Chondrocyte (in vitro differentiated cells): ENCODE data around the gene FAP. TPM values are rescaled to one million over a fixed set of nuclear protein-coding genes. Genes with fewer than 3 reads are reported as not detected.

Experiments
- DNase-seq: peaks from one replicate; pipeline ENCODE4 v3.0.0; 2021; ENCODE audit warnings: mixed read lengths, low spot score
- H3K27ac Mint-ChIP-seq: one replicate; pipeline ENCODE4 v1.8.0; 2021; ENCODE audit warnings: mild to moderate bottlenecking, moderate library complexity, mixed read lengths; ENCODE audit not compliant: unreplicated experiment
- H3K27me3 Mint-ChIP-seq: 2 replicates; pipeline ENCODE4 v1.8.0; 2021; ENCODE audit warnings: low read depth, mixed read lengths
- H3K36me3 Mint-ChIP-seq: 2 replicates; pipeline ENCODE4 v1.8.0; 2021; ENCODE audit warnings: low read depth, mixed read lengths
- H3K4me1 Mint-ChIP-seq: 2 replicates; pipeline ENCODE4 v1.8.0; 2021; ENCODE audit warnings: low read depth, mild to moderate bottlenecking, mixed read lengths
- H3K4me3 Mint-ChIP-seq: one replicate; pipeline ENCODE4 v1.8.0; 2021; ENCODE audit warnings: mild to moderate bottlenecking, moderate library complexity, mixed read lengths; ENCODE audit not compliant: unreplicated experiment
- H3K9me3 Mint-ChIP-seq: 2 replicates; pipeline ENCODE4 v1.8.0; 2021; ENCODE audit warnings: low read depth, mixed read lengths
- CTCF ChIP-seq: fragments of 200-600 bp; sonication (generic); IDR thresholded peaks from 2 replicates; pipeline ENCODE4 v1.5.0; 2021; ENCODE audit warnings: antibody characterized with exemption, mild to moderate bottlenecking, moderate library complexity
- total RNA-seq: library from RNA; stranded (reverse); gene quantifications from 3 replicates; pipeline ENCODE4 v1.2.1, GENCODE V29; 2021

FAP gene
- total RNA-seq, 1 donor from 2014 or later = 163 TPM

GRCh38 chr2:162253435-162253834, 10.2 kb upstream of the FAP start:
- H3K27me3 Mint-ChIP-seq = no peaks in the 10 kb centered on the region
- H3K36me3 Mint-ChIP-seq = peaks cover 5% of the 10 kb centered on the region
- peaks cover 21% of the 10 kb centered on the region for H3K4me1 Mint-ChIP-seq
- peaks cover 12% of the 10 kb centered on the region for H3K9me3 Mint-ChIP-seq
- no peak overlapping the region for H3K4me3 Mint-ChIP-seq
- no peak for TF ChIP-seq CTCF
- H3K27ac Mint-ChIP-seq = no peak overlapping the region
- DNase-seq = no peak

- no peak overlapping the region for H3K27ac Mint-ChIP-seq
- H3K36me3 Mint-ChIP-seq = peaks cover 5% of the 10 kb centered on the region
- no peak for DNase-seq
Observed at GRCh38 chr2:162252153-162252552, 8.9 kb upstream of the FAP start.

GRCh38 chr2:162245781-162246180, 2.5 kb upstream of the FAP start:
- DNase-seq = no peak
- Mint-ChIP-seq H3K27ac (peak overlapping the region; percentile 84), H3K4me3 (no peak overlapping the region), H3K9me3 (peaks cover 16% of the 10 kb centered on the region), H3K27me3 (no peaks in the 10 kb centered on the region), H3K36me3 (peaks cover 5% of the 10 kb centered on the region), H3K4me1 (peaks cover 55% of the 10 kb centered on the region)
- no peak for TF ChIP-seq CTCF

More at GRCh38 chr2:162252153-162252552, 8.9 kb upstream of the FAP start:
- H3K4me3 Mint-ChIP-seq = no peak overlapping the region
- no peaks in the 10 kb centered on the region for H3K27me3 Mint-ChIP-seq
- TF ChIP-seq CTCF = no peak
- peaks cover 16% of the 10 kb centered on the region for H3K9me3 Mint-ChIP-seq
- H3K4me1 Mint-ChIP-seq = peaks cover 10% of the 10 kb centered on the region

- Mint-ChIP-seq H3K9me3 (peaks cover 10% of the 10 kb centered on the region), H3K27ac (peak overlapping the region; percentile 89), H3K27me3 (no peaks in the 10 kb centered on the region), H3K4me1 (peaks cover 63% of the 10 kb centered on the region), H3K36me3 (peaks cover 8% of the 10 kb centered on the region), H3K4me3 (no peak overlapping the region)
- no peak for DNase-seq
- no peak for TF ChIP-seq CTCF
Observed at GRCh38 chr2:162245061-162245460, 1.8 kb upstream of the FAP start.

GRCh38 chr2:162244541-162245031, 1.3 kb upstream of the FAP start:
- Mint-ChIP-seq H3K4me1 (peaks cover 67% of the 10 kb centered on the region), H3K4me3 (peak overlapping the region; percentile 23), H3K36me3 (peaks cover 11% of the 10 kb centered on the region), H3K27ac (peak overlapping the region; percentile 89), H3K9me3 (peaks cover 8% of the 10 kb centered on the region), H3K27me3 (no peaks in the 10 kb centered on the region)
- TF ChIP-seq CTCF = no peak
- DNase-seq = no peak
